A673 (cell line): ENCODE data around the gene SLC43A1.

Experiments used
- EZH2 ChIP-seq: fragments of 200-600 bp; sonication (generic); IDR thresholded peaks from 2 replicates; pipeline ENCODE4 v1.6.1; 2017; ENCODE audit warnings: borderline replicate concordance, low read depth, mild to moderate bottlenecking, mixed read lengths, antibody characterized with exemption, low read length; ENCODE audit not compliant: poor library complexity, severe bottlenecking
- TF ChIP-seq, protein P1 (sequence below): fragments of 300-800, 200-600 bp; sonication (generic); conservative IDR thresholded peaks from 2 replicates; pipeline ENCODE4 v1.5.1; 2017; ENCODE audit warnings: low read depth, mild to moderate bottlenecking, antibody characterized with exemption, low read length, moderate library complexity, mixed read lengths

DNA sequence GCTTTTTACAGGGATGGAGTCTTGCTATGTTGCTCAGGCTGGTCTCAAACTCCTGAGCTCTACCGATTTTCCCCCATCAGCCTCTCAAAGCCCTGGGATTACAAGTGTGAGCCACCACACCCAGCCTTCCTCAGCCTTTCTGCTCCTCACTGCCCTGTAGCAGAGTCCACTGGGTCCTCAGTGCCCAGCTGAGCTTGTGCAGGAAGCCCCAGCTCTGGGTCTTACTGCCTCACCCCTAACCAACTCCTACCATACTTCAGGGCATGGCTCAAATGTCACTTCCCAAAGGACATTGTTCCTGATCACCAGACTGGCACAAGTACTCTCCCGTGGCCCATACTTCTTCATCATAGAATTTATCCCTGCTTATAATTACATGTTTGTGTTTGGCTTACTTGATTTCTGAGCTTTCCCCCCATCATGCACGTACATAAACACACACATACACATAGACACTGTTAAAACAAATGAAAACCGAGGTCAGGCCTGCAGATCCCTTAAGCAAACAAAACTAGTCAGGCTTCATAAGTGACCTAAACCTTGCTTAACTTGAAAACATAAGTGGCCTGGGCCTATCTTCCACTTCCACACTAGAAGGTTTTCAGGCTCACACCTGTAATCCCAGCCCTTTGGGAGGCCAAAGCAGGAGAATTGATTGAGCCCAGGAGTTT lies 74.6 kb downstream of the SLC43A1 start:
- TF ChIP-seq, protein P1, sequence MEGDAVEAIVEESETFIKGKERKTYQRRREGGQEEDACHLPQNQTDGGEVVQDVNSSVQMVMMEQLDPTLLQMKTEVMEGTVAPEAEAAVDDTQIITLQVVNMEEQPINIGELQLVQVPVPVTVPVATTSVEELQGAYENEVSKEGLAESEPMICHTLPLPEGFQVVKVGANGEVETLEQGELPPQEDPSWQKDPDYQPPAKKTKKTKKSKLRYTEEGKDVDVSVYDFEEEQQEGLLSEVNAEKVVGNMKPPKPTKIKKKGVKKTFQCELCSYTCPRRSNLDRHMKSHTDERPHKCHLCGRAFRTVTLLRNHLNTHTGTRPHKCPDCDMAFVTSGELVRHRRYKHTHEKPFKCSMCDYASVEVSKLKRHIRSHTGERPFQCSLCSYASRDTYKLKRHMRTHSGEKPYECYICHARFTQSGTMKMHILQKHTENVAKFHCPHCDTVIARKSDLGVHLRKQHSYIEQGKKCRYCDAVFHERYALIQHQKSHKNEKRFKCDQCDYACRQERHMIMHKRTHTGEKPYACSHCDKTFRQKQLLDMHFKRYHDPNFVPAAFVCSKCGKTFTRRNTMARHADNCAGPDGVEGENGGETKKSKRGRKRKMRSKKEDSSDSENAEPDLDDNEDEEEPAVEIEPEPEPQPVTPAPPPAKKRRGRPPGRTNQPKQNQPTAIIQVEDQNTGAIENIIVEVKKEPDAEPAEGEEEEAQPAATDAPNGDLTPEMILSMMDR: no peak
- no peak for TF ChIP-seq EZH2
